Neutrophil (primary cell): ENCODE measurements around the gene RAB30.
"Not testable (repeated sequence)": the region's sequence is repeated elsewhere in the genome, so short reads cannot be mapped to it uniquely, and the experiment has no call there.

ENCODE experiments used
- H3K27ac ChIP-seq: fragments of 200-600 bp; sonication (generic); 2 replicates; pipeline ENCODE4 v1.5.1; 2016; ENCODE audit warnings: mild to moderate bottlenecking, moderate library complexity
- H3K27me3 ChIP-seq: fragments of 200-600 bp; sonication (generic); 2 replicates; pipeline ENCODE4 v1.6.0; 2016; ENCODE audit warnings: mild to moderate bottlenecking
- H3K36me3 ChIP-seq: fragments of 200-600 bp; sonication (generic); 2 replicates; pipeline ENCODE4 v1.5.1; 2017
- H3K4me1 ChIP-seq, 2 experiments: fragments of 200-600 bp in 1 of 2; sonication (generic) in 1 of 2; 1 replicate in 1 of 2; 2 replicates in 1 of 2; pipeline versions ENCODE4 v1.5.1 to v1.6.1; 2013 to 2016; ENCODE audit warnings: low read depth in 1 of 2, low read length in 1 of 2, mild to moderate bottlenecking in 1 of 2, moderate library complexity in 1 of 2; ENCODE audit not compliant: control insufficient read depth in 1 of 2, insufficient read depth in 1 of 2
- H3K4me3 ChIP-seq, 2 experiments: fragments of 200-600 bp in 1 of 2; sonication (generic) in 1 of 2; 1 replicate in 1 of 2; 2 replicates in 1 of 2; pipeline ENCODE4 v1.5.1; 2013 to 2016; ENCODE audit warnings: low read depth in 1 of 2, low read length in 1 of 2, mild to moderate bottlenecking in 1 of 2, moderate library complexity in 1 of 2
- H3K9me3 ChIP-seq: fragments of 200-600 bp; sonication (generic); 2 replicates; pipeline ENCODE4 v1.5.1; 2016
- CTCF ChIP-seq: fragments of 200-600 bp; sonication (generic); IDR thresholded peaks from 2 replicates; pipeline ENCODE4 v1.5.1; 2016; ENCODE audit warnings: antibody characterized with exemption

The RAB30 gene

GRCh38 chr11:82969811-82970210 lies 101.9 kb downstream of the RAB30 start:
- no peak for TF ChIP-seq CTCF
- no peaks in the 10 kb centered on the region for H3K36me3 ChIP-seq
- no peaks in the 10 kb centered on the region for H3K4me1 ChIP-seq
- no peaks in the 10 kb centered on the region for H3K9me3 ChIP-seq
- peaks cover 5% of the 10 kb centered on the region for H3K27me3 ChIP-seq
- no peak overlapping the region for H3K27ac ChIP-seq
- H3K4me3 ChIP-seq = no peak overlapping the region

GRCh38 chr11:82967381-82967780 lies 104.3 kb downstream of the RAB30 start:
- no peak overlapping the region for H3K27ac ChIP-seq
- no peak overlapping the region for H3K4me3 ChIP-seq
- no peaks in the 10 kb centered on the region for H3K36me3 ChIP-seq
- TF ChIP-seq CTCF = no peak
- H3K9me3 ChIP-seq = no peaks in the 10 kb centered on the region
- no peaks in the 10 kb centered on the region for H3K4me1 ChIP-seq
- peaks cover 4% of the 10 kb centered on the region for H3K27me3 ChIP-seq

- not testable (repeated sequence) for H3K27ac ChIP-seq, H3K4me1 ChIP-seq, H3K36me3 ChIP-seq, H3K27me3 ChIP-seq, H3K9me3 ChIP-seq, H3K4me3 ChIP-seq
Measured at GRCh38 chr11:82962021-82962420, 109.7 kb downstream of the RAB30 start.

- no peaks in the 10 kb centered on the region for H3K36me3 ChIP-seq
- no peak for TF ChIP-seq CTCF
- no peak overlapping the region for H3K4me3 ChIP-seq
- H3K4me1 ChIP-seq = no peaks in the 10 kb centered on the region
- no peak overlapping the region for H3K27ac ChIP-seq
- H3K27me3 ChIP-seq = no peaks in the 10 kb centered on the region
- H3K9me3 ChIP-seq = no peaks in the 10 kb centered on the region
Measured at GRCh38 chr11:82960779-82961143, 110.9 kb downstream of the RAB30 start.

- Histone ChIP-seq H3K4me3 (no peak overlapping the region), H3K9me3 (no peaks in the 10 kb centered on the region), H3K27ac (no peak overlapping the region), H3K4me1 (no peaks in the 10 kb centered on the region), H3K27me3 (no peaks in the 10 kb centered on the region), H3K36me3 (no peaks in the 10 kb centered on the region)
- TF ChIP-seq CTCF = no peak
Measured at GRCh38 chr11:82959987-82960778, 111.5 kb downstream of the RAB30 start.

- H3K4me1 ChIP-seq, H3K9me3 ChIP-seq, H3K36me3 ChIP-seq, H3K27me3 ChIP-seq, H3K27ac ChIP-seq, H3K4me3 ChIP-seq: not testable (repeated sequence)
Measured at GRCh38 chr11:82955736-82956453, 115.8 kb downstream of the RAB30 start.

GRCh38 chr11:82950502-82950901 lies 121.2 kb downstream of the RAB30 start:
- H3K4me1 ChIP-seq, H3K27ac ChIP-seq, H3K9me3 ChIP-seq, H3K36me3 ChIP-seq, H3K4me3 ChIP-seq, H3K27me3 ChIP-seq: not testable (repeated sequence)
